Measurements from ENCODE around the gene HCN3. TPM values are rescaled to one million over a fixed set of nuclear protein-coding genes. Genes with fewer than 3 reads are reported as not detected.

HCN3 gene
- total RNA-seq, 1 experiment from 2014 or later, result 7.3 TPM

DNA sequence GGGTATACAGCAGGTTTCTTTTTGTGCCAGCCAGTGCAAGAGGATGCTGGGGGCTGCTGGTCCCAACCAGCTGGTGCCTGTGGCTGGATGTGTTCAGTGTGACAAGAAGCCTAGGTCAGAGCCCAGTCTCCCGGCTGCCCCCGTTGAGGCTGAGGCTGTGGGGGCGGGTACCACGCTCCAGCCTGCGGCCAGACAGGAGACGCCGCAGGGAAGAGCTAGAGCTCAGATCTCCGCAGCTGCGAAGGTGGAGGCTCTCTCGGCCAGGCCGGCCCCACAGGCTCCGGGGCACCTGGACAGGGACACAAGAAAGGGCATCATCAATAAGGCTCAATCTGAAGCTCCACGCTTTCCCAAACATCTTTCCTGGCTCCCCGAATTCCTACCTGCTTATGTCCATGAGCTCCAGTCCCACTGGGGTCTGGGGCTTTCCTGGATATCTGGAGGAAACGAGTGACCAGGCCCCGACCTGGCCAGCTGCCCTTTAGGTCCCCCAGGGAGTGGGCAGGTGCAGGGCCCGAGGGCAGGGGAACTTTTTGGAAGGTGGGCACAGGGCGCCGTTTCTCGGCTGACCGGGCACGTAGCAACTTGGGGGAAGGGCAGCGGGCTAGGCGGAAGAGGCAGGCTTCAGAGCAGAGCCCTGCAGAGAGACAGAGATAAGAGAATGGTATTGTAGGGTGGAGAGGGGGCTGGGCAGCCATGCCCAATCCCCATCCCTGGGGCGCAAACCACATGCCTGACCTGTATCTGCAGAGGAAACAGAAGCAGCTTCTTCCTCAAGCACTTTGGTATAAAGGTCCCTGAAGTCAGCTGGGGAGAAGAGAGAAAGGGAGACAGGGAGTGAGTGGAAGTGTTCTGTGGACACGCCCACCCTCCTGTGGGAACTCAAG is 29.4 kb upstream of the HCN3 start (continued):
- no peak for TF ChIP-seq SP1 (CRISPR knock-in tag; conservative IDR thresholded peaks at IDR 0.05)
- TF ChIP-seq AR (CRISPR knock-in tag; IDR thresholded peaks at IDR 0.05), result no peak
- TF ChIP-seq ATF6 (CRISPR knock-in tag; IDR thresholded peaks at IDR 0.05), result no peak
- no peak for TF ChIP-seq IRF2 (CRISPR knock-in tag; IDR thresholded peaks at IDR 0.05; ENCODE audit: borderline replicate concordance, low read depth)
- TF ChIP-seq ZNF416 (CRISPR knock-in tag; IDR thresholded peaks at IDR 0.05), result no peak
- TF ChIP-seq, protein P1, sequence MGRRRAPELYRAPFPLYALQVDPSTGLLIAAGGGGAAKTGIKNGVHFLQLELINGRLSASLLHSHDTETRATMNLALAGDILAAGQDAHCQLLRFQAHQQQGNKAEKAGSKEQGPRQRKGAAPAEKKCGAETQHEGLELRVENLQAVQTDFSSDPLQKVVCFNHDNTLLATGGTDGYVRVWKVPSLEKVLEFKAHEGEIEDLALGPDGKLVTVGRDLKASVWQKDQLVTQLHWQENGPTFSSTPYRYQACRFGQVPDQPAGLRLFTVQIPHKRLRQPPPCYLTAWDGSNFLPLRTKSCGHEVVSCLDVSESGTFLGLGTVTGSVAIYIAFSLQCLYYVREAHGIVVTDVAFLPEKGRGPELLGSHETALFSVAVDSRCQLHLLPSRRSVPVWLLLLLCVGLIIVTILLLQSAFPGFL (CRISPR knock-in tag; IDR thresholded peaks at IDR 0.05; ENCODE audit: borderline replicate concordance), result no peak
- no peak for TF ChIP-seq GTF2I (CRISPR knock-in tag; conservative IDR thresholded peaks at IDR 0.05)
- TF ChIP-seq, protein P2, sequence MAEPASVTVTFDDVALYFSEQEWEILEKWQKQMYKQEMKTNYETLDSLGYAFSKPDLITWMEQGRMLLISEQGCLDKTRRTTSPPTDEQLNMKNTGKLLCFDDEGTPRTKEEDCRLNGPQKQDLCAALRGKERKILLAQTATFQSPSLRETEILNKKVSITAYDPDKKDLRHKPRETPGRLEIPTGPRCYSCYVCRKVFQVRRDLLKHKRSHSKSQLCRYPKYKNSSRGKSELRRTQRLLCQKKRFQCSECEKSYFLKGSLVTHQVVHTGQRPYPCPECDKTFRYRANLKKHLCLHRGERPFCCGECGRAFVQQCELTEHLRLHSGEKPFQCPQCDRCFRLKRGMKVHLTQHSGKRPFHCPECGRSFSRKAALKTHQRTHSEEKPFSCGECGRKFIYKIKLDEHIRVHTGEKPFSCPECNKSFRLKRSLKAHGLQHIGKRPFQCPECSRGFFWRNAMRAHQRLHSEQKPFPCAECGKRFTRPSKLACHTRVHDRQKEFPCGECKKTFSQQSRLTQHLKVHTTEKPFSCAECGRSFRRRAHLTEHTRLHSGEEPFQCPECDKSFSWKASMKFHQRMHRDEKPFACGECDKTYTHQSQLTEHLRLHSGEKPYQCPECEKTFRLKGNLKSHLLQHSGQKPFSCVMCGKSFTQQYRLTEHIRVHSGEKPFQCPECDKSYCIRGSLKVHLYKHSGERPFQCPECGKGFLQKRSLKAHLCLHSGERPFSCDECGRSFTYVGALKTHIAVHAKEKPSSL (CRISPR knock-in tag; conservative IDR thresholded peaks at IDR 0.05), result no peak
- no peak for TF ChIP-seq ZMAT4 (CRISPR knock-in tag; IDR thresholded peaks at IDR 0.05)
- no peak for TF ChIP-seq IRF1 (CRISPR knock-in tag; IDR thresholded peaks at IDR 0.05)
- TF ChIP-seq TEAD1 (CRISPR knock-in tag; IDR thresholded peaks at IDR 0.05), result no peak
- no peak for TF ChIP-seq JUN (CRISPR knock-in tag; IDR thresholded peaks at IDR 0.05)

- no peak; the same call in 1 of the 2 replicates for ATAC-seq
- H3K36me3 Mint-ChIP-seq, result peaks cover 17% of the 10 kb centered on the region
- H3K4me3 Mint-ChIP-seq, result peak overlapping the region; percentile 58
- peak; percentile 31 for DNase-seq (ENCODE audit: low spot score)
- ChIA-PET CTCF (interaction anchor here (0.5 to 4.8 kb wide), 63 partner anchors 9 to 479 kb away, joined by 3 to 204 read pairs (median 6); partner anchors contain the start of genes CLK2, FDPS, HCN3 and KRTCAP2), POLR2A (interaction anchor here (0.5 to 1.7 kb wide), 6 partner anchors 11 to 68 kb away, joined by 3 to 6 read pairs (median 4); partner anchors contain the start of gene CLK2)
- no peaks in the 10 kb centered on the region for H3K9me3 Mint-ChIP-seq
- peaks cover 22% of the 10 kb centered on the region for H3K27me3 Mint-ChIP-seq (ENCODE audit: low read depth)
- peaks cover 26% of the 10 kb centered on the region for H3K4me1 Mint-ChIP-seq
- no peak overlapping the region for H3K27ac Mint-ChIP-seq
- TF ChIP-seq FOXP1 (CRISPR knock-in tag; IDR thresholded peaks at IDR 0.05; ENCODE audit: borderline replicate concordance) (no peak), ZNF512 (CRISPR knock-in tag; IDR thresholded peaks at IDR 0.05; ENCODE audit: borderline replicate concordance) (no peak), NR3C1 (CRISPR knock-in tag; conservative IDR thresholded peaks at IDR 0.05; ENCODE audit: low read depth) (no peak), CREM (CRISPR knock-in tag; IDR thresholded peaks at IDR 0.05) (no peak), USF1 (CRISPR knock-in tag; IDR thresholded peaks at IDR 0.05) (no peak), ZNF138 (CRISPR knock-in tag; conservative IDR thresholded peaks at IDR 0.05) (no peak), ESRRA (CRISPR knock-in tag; IDR thresholded peaks at IDR 0.05; ENCODE audit: borderline replicate concordance) (no peak), PRRX2 (CRISPR knock-in tag; IDR thresholded peaks at IDR 0.05) (no peak)
- TF ChIP-seq, protein P3, sequence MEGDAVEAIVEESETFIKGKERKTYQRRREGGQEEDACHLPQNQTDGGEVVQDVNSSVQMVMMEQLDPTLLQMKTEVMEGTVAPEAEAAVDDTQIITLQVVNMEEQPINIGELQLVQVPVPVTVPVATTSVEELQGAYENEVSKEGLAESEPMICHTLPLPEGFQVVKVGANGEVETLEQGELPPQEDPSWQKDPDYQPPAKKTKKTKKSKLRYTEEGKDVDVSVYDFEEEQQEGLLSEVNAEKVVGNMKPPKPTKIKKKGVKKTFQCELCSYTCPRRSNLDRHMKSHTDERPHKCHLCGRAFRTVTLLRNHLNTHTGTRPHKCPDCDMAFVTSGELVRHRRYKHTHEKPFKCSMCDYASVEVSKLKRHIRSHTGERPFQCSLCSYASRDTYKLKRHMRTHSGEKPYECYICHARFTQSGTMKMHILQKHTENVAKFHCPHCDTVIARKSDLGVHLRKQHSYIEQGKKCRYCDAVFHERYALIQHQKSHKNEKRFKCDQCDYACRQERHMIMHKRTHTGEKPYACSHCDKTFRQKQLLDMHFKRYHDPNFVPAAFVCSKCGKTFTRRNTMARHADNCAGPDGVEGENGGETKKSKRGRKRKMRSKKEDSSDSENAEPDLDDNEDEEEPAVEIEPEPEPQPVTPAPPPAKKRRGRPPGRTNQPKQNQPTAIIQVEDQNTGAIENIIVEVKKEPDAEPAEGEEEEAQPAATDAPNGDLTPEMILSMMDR (IDR thresholded peaks at IDR 0.05), result no peak
These were observed 27.0 kb upstream of the HCN3 start for GRCh38 chr1:155250246-155250632.
